HL-60 (cell line): ENCODE results near the gene IFITM2.

Experiments
- CTCF ChIP-seq: IDR thresholded peaks from one replicate; pipeline ENCODE4 v1.5.1; 2011; ENCODE audit warnings: low read length, control low read depth, inconsistent platforms; ENCODE audit not compliant: insufficient read depth
- GABPA ChIP-seq: IDR thresholded peaks from 2 replicates; pipeline ENCODE4 v1.6.1; 2012; ENCODE audit warnings: low read depth
- POLR2AphosphoS5 ChIP-seq: IDR thresholded peaks from 2 replicates; pipeline ENCODE4 v1.6.1; 2012; ENCODE audit warnings: low read depth
- REST ChIP-seq: IDR thresholded peaks from 2 replicates; pipeline ENCODE4 v1.6.1; 2012; ENCODE audit warnings: low read depth; ENCODE audit not compliant: insufficient replicate concordance
- SPI1 ChIP-seq: IDR thresholded peaks from 2 replicates; pipeline ENCODE4 v1.6.1; 2012; ENCODE audit warnings: low read depth, mild to moderate bottlenecking, borderline replicate concordance

GRCh38 chr11:303363-303762, 4.3 kb upstream of the IFITM2 start:
- TF ChIP-seq CTCF (no peak), POLR2AphosphoS5 (no peak), REST (no peak), GABPA (no peak), SPI1 (no peak)
